ENCODE results near the gene TCF7L1. TPM values are rescaled to one million over a fixed set of nuclear protein-coding genes. Genes with fewer than 3 reads are reported as not detected.

TCF7L1 gene
- total RNA-seq, 1 donor from 2014 or later: 1.4 TPM

- no peak for DNase-seq (ENCODE audit: low read depth)
- TF ChIP-seq, protein P1, sequence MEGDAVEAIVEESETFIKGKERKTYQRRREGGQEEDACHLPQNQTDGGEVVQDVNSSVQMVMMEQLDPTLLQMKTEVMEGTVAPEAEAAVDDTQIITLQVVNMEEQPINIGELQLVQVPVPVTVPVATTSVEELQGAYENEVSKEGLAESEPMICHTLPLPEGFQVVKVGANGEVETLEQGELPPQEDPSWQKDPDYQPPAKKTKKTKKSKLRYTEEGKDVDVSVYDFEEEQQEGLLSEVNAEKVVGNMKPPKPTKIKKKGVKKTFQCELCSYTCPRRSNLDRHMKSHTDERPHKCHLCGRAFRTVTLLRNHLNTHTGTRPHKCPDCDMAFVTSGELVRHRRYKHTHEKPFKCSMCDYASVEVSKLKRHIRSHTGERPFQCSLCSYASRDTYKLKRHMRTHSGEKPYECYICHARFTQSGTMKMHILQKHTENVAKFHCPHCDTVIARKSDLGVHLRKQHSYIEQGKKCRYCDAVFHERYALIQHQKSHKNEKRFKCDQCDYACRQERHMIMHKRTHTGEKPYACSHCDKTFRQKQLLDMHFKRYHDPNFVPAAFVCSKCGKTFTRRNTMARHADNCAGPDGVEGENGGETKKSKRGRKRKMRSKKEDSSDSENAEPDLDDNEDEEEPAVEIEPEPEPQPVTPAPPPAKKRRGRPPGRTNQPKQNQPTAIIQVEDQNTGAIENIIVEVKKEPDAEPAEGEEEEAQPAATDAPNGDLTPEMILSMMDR (conservative IDR thresholded peaks at IDR 0.05; ENCODE audit: low read depth, low read length): no peak
- no peak overlapping the region for H3K4me3 ChIP-seq (ENCODE audit: low read depth, low read length)
These were observed 4.0 kb downstream of the TCF7L1 start for GRCh38 chr2:85137156-85137555.

GRCh38 chr2:85143463-85144082, 10.4 kb downstream of the TCF7L1 start:
- no peak overlapping the region for H3K4me3 ChIP-seq (ENCODE audit: low read depth, low read length)
- DNase-seq (ENCODE audit: low read depth): no peak
- TF ChIP-seq, protein P1 (conservative IDR thresholded peaks at IDR 0.05; ENCODE audit: low read depth, low read length): no peak

- TF ChIP-seq, protein P1 (conservative IDR thresholded peaks at IDR 0.05; ENCODE audit: low read depth, low read length): no peak
- no peak for DNase-seq (ENCODE audit: low read depth)
- no peak overlapping the region for H3K4me3 ChIP-seq (ENCODE audit: low read depth, low read length)
These were observed 12.1 kb downstream of the TCF7L1 start for GRCh38 chr2:85145116-85145820.

GRCh38 chr2:85148190-85148589, 15.0 kb downstream of the TCF7L1 start:
- TF ChIP-seq, protein P1 (conservative IDR thresholded peaks at IDR 0.05; ENCODE audit: low read depth, low read length): no peak
- H3K4me3 ChIP-seq (ENCODE audit: low read depth, low read length): no peak overlapping the region
- DNase-seq (ENCODE audit: low read depth): no peak

- no peak for DNase-seq (ENCODE audit: low read depth)
- TF ChIP-seq, protein P1 (conservative IDR thresholded peaks at IDR 0.05; ENCODE audit: low read depth, low read length): no peak
- no peak overlapping the region for H3K4me3 ChIP-seq (ENCODE audit: low read depth, low read length)
These were observed 17.8 kb downstream of the TCF7L1 start for GRCh38 chr2:85151026-85151425.

DNA sequence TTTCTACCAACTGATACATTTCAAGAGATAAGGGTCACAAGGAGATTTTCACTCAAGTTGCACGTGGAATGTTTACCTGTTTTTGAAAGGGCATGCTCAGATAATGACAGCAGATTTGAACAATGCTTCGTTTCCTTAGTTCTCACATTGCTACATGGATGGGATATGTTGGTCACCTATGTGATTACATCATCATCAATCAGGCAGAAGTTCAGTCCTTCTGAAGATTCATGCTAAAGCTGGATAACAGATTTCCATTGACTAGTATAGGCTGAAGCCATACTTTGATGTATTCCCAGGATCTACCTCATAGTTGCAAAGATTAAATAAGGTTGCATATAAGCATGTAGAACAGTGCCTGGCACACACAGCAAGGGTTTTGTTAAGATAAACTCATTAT, 19.7 kb downstream of the TCF7L1 start:
- no peak overlapping the region for H3K4me3 ChIP-seq (ENCODE audit: low read depth, low read length)
- DNase-seq (ENCODE audit: low read depth): no peak
- TF ChIP-seq, protein P1 (conservative IDR thresholded peaks at IDR 0.05; ENCODE audit: low read depth, low read length): no peak
